Adipocyte (in vitro differentiated cells): ENCODE results near the gene DENND1A.
"Not testable (repeated sequence)": the region's sequence is repeated elsewhere in the genome, so short reads cannot be mapped to it uniquely, and the experiment has no call there.

Experiments used
- DNase-seq: peaks from one replicate; pipeline ENCODE4 v3.0.0-alpha.2; 2015; ENCODE audit warnings: low read depth
- H3K27me3 ChIP-seq: replicated peaks from 2 replicates; pipeline ENCODE4 v1.7.0; 2013; ENCODE audit warnings: mild to moderate bottlenecking, low read length, moderate library complexity; ENCODE audit not compliant: control insufficient read depth, insufficient read depth
- H3K36me3 ChIP-seq: 2 replicates; pipeline ENCODE4 v1.7.0; 2013; ENCODE audit warnings: low read length, mild to moderate bottlenecking, moderate library complexity; ENCODE audit not compliant: control insufficient read depth, insufficient read depth, severe bottlenecking
- H3K4me1 ChIP-seq: 2 replicates; pipeline ENCODE4 v1.7.0; 2013; ENCODE audit warnings: mild to moderate bottlenecking, low read length, moderate library complexity; ENCODE audit not compliant: control insufficient read depth, insufficient read depth
- H3K4me3 ChIP-seq: 2 replicates; pipeline ENCODE4 v1.7.0; 2013; ENCODE audit warnings: mild to moderate bottlenecking, low read length, moderate library complexity
- H3K9ac ChIP-seq: 2 replicates; pipeline ENCODE4 v1.7.0; 2013; ENCODE audit warnings: mild to moderate bottlenecking, low read length, moderate library complexity
- H3K9me3 ChIP-seq: 2 replicates; pipeline ENCODE4 v1.7.0; 2013; ENCODE audit warnings: mild to moderate bottlenecking, low read length, moderate library complexity; ENCODE audit not compliant: control insufficient read depth

Gene DENND1A

GRCh38 chr9:123945532-123945931 lies 15.6 kb upstream of the DENND1A start:
- DNase-seq, result no peak

GRCh38 chr9:123944464-123944863 lies 14.5 kb upstream of the DENND1A start:
- not testable (repeated sequence) for DNase-seq, H3K36me3 ChIP-seq, H3K9me3 ChIP-seq, H3K27me3 ChIP-seq, H3K4me3 ChIP-seq, H3K9ac ChIP-seq, H3K4me1 ChIP-seq

More at GRCh38 chr9:123945532-123945931, 15.6 kb upstream of the DENND1A start:
- Histone ChIP-seq H3K36me3 (no peaks in the 10 kb centered on the region), H3K27me3 (no peaks in the 10 kb centered on the region), H3K4me1 (no peaks in the 10 kb centered on the region), H3K9me3 (peaks cover under 1% of the 10 kb centered on the region), H3K4me3 (no peak overlapping the region), H3K9ac (no peak overlapping the region)

GRCh38 chr9:123943671-123944070 lies 13.7 kb upstream of the DENND1A start:
- no peak for DNase-seq
- no peak overlapping the region for H3K9ac ChIP-seq
- no peak overlapping the region for H3K4me3 ChIP-seq
- no peaks in the 10 kb centered on the region for H3K36me3 ChIP-seq
- H3K9me3 ChIP-seq, result no peaks in the 10 kb centered on the region
- H3K4me1 ChIP-seq, result no peaks in the 10 kb centered on the region
- H3K27me3 ChIP-seq, result no peaks in the 10 kb centered on the region

- Histone ChIP-seq H3K36me3 (no peaks in the 10 kb centered on the region), H3K9ac (no peak overlapping the region), H3K9me3 (no peaks in the 10 kb centered on the region), H3K27me3 (no peaks in the 10 kb centered on the region), H3K4me1 (no peaks in the 10 kb centered on the region), H3K4me3 (no peak overlapping the region)
- DNase-seq, result no peak
Observed at GRCh38 chr9:123942542-123942941, 12.6 kb upstream of the DENND1A start.

GRCh38 chr9:123941524-123942070 lies 11.7 kb upstream of the DENND1A start:
- no peaks in the 10 kb centered on the region for H3K9me3 ChIP-seq
- H3K4me1 ChIP-seq, result no peaks in the 10 kb centered on the region
- no peak overlapping the region for H3K9ac ChIP-seq
- DNase-seq, result no peak
- no peaks in the 10 kb centered on the region for H3K27me3 ChIP-seq
- H3K36me3 ChIP-seq, result no peaks in the 10 kb centered on the region
- H3K4me3 ChIP-seq, result no peak overlapping the region

- Histone ChIP-seq H3K4me1 (no peaks in the 10 kb centered on the region), H3K36me3 (no peaks in the 10 kb centered on the region), H3K9me3 (no peaks in the 10 kb centered on the region), H3K9ac (no peak overlapping the region), H3K4me3 (no peak overlapping the region), H3K27me3 (no peaks in the 10 kb centered on the region)
- DNase-seq, result no peak
Observed at GRCh38 chr9:123940721-123941523, 11.0 kb upstream of the DENND1A start.

- Histone ChIP-seq H3K4me1 (no peaks in the 10 kb centered on the region), H3K9me3 (no peaks in the 10 kb centered on the region), H3K27me3 (no peaks in the 10 kb centered on the region), H3K9ac (no peak overlapping the region), H3K36me3 (no peaks in the 10 kb centered on the region), H3K4me3 (no peak overlapping the region)
- no peak for DNase-seq
Observed at GRCh38 chr9:123938401-123938800, 8.5 kb upstream of the DENND1A start.

- H3K27me3 ChIP-seq, H3K4me1 ChIP-seq: not testable (repeated sequence)
Observed at GRCh38 chr9:123936575-123936974, 6.6 kb upstream of the DENND1A start.

GRCh38 chr9:123933440-123934212 lies 3.7 kb upstream of the DENND1A start:
- H3K9me3 ChIP-seq, result no peaks in the 10 kb centered on the region

More at GRCh38 chr9:123936575-123936974, 6.6 kb upstream of the DENND1A start:
- H3K9ac ChIP-seq, H3K4me3 ChIP-seq, H3K36me3 ChIP-seq, DNase-seq, H3K9me3 ChIP-seq: not testable (repeated sequence)

GRCh38 chr9:123929177-123929869 lies 603 bp downstream of the DENND1A start:
- DNase-seq, result no peak
- H3K9ac ChIP-seq, result peak overlapping the region; percentile 83
- H3K27me3 ChIP-seq, result no peaks in the 10 kb centered on the region
- H3K9me3 ChIP-seq, result no peaks in the 10 kb centered on the region
- peaks cover 29% of the 10 kb centered on the region for H3K4me1 ChIP-seq
- peak overlapping the region; percentile 87 for H3K4me3 ChIP-seq
- H3K36me3 ChIP-seq, result no peaks in the 10 kb centered on the region

More at GRCh38 chr9:123933440-123934212, 3.7 kb upstream of the DENND1A start:
- Histone ChIP-seq H3K4me3 (no peak overlapping the region), H3K9ac (no peak overlapping the region), H3K4me1 (peaks cover 7% of the 10 kb centered on the region), H3K36me3 (no peaks in the 10 kb centered on the region), H3K27me3 (no peaks in the 10 kb centered on the region)
- DNase-seq, result peak; percentile 15
